Measurements from ENCODE around the gene BANK1.

The BANK1 gene

GRCh38 chr4:101942891-101943290 is 152.4 kb downstream of the BANK1 start:
- H3K9me3 ChIP-seq (ENCODE audit: insufficient read depth, low read depth, low read length) = no peaks in the 10 kb centered on the region
- no peak overlapping the region for H3K27ac ChIP-seq (ENCODE audit: low read depth, low read length)
- no peak overlapping the region for H3K9ac ChIP-seq (ENCODE audit: low read depth, low read length)
- H3K4me3 ChIP-seq (ENCODE audit: low read length) = no peak overlapping the region
- H3K4me1 ChIP-seq (ENCODE audit: insufficient read depth, low read length) = peaks cover 19% of the 10 kb centered on the region
- H3K27me3 ChIP-seq (ENCODE audit: insufficient read depth, low read length) = no peaks in the 10 kb centered on the region
- H3K36me3 ChIP-seq (ENCODE audit: insufficient read depth, low read length) = no peaks in the 10 kb centered on the region

DNA sequence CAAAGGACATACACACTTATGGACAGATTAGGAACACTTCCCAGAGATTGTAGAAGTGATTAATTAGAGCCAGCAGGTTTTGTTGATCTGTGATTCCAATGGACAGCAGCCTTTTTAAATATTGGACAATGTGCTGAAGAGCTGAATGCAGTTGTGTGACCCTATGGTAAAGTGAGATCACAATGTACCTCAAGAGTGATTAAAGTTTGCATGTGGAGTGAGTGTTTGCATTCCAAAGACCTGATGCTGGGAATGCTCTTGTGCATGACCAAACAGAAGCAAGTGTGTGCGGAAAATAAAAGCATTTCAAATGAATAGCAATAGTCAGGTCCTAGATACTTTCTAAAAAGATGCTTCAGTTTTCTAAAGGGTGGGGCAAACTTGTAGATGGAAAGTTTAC is 154.1 kb downstream of the BANK1 start:
- Histone ChIP-seq H3K4me3 (ENCODE audit: low read length) (no peak overlapping the region), H3K4me1 (ENCODE audit: insufficient read depth, low read length) (peaks cover 25% of the 10 kb centered on the region), H3K27ac (ENCODE audit: low read depth, low read length) (peak overlapping the region; percentile 32; the same call in 1 of the 2 replicates), H3K9ac (ENCODE audit: low read depth, low read length) (no peak overlapping the region), H3K9me3 (ENCODE audit: insufficient read depth, low read depth, low read length) (no peaks in the 10 kb centered on the region), H3K27me3 (ENCODE audit: insufficient read depth, low read length) (no peaks in the 10 kb centered on the region), H3K36me3 (ENCODE audit: insufficient read depth, low read length) (no peaks in the 10 kb centered on the region)
- 58% methylated on average over 1 of the region's 1 CpG for whole genome bisulfite sequencing

GRCh38 chr4:101948055-101948454 is 157.5 kb downstream of the BANK1 start:
- H3K9me3 ChIP-seq (ENCODE audit: insufficient read depth, low read depth, low read length) = no peaks in the 10 kb centered on the region
- H3K27ac ChIP-seq (ENCODE audit: low read depth, low read length) = no peak overlapping the region
- no peaks in the 10 kb centered on the region for H3K27me3 ChIP-seq (ENCODE audit: insufficient read depth, low read length)
- H3K4me3 ChIP-seq (ENCODE audit: low read length) = no peak overlapping the region
- H3K4me1 ChIP-seq (ENCODE audit: insufficient read depth, low read length) = peaks cover 45% of the 10 kb centered on the region
- H3K36me3 ChIP-seq (ENCODE audit: insufficient read depth, low read length) = no peaks in the 10 kb centered on the region
- H3K9ac ChIP-seq (ENCODE audit: low read depth, low read length) = no peak overlapping the region

DNA sequence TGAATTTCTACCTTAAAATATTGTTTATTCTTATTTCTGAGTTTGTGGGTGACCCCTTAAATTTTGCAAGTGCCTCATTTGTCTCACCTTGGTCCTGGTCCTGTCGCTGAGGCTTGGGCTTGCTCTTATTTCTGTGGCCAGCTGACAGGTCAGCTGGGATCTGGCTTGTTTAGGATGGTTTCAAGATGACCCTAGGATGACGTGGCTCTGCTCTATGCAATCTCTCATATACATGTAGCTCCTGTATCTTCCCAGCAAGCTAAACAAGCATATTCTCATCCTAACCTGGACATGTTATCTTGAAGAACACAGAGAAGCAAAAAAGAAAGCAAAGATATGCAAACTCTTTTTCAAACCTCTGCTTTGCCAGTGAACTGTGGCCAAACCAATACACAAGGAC is 158.4 kb downstream of the BANK1 start:
- Histone ChIP-seq H3K9me3 (ENCODE audit: insufficient read depth, low read depth, low read length) (no peaks in the 10 kb centered on the region), H3K4me3 (ENCODE audit: low read length) (no peak overlapping the region), H3K27ac (ENCODE audit: low read depth, low read length) (no peak overlapping the region), H3K27me3 (ENCODE audit: insufficient read depth, low read length) (no peaks in the 10 kb centered on the region), H3K4me1 (ENCODE audit: insufficient read depth, low read length) (peaks cover 53% of the 10 kb centered on the region), H3K9ac (ENCODE audit: low read depth, low read length) (no peak overlapping the region), H3K36me3 (ENCODE audit: insufficient read depth, low read length) (no peaks in the 10 kb centered on the region)
- 91% methylated on average over 2 of the region's 2 CpGs for WGBS

GRCh38 chr4:101950258-101950979 is 159.9 kb downstream of the BANK1 start:
- Histone ChIP-seq H3K4me1 (ENCODE audit: insufficient read depth, low read length) (peaks cover 51% of the 10 kb centered on the region), H3K9me3 (ENCODE audit: insufficient read depth, low read depth, low read length) (no peaks in the 10 kb centered on the region), H3K4me3 (ENCODE audit: low read length) (no peak overlapping the region), H3K27ac (ENCODE audit: low read depth, low read length) (peak overlapping the region; percentile 78), H3K9ac (ENCODE audit: low read depth, low read length) (no peak overlapping the region; the same call in 1 of the 2 replicates), H3K27me3 (ENCODE audit: insufficient read depth, low read length) (no peaks in the 10 kb centered on the region), H3K36me3 (ENCODE audit: insufficient read depth, low read length) (no peaks in the 10 kb centered on the region)
- WGBS = 100% methylated on average over 1 of the region's 3 CpGs

DNA sequence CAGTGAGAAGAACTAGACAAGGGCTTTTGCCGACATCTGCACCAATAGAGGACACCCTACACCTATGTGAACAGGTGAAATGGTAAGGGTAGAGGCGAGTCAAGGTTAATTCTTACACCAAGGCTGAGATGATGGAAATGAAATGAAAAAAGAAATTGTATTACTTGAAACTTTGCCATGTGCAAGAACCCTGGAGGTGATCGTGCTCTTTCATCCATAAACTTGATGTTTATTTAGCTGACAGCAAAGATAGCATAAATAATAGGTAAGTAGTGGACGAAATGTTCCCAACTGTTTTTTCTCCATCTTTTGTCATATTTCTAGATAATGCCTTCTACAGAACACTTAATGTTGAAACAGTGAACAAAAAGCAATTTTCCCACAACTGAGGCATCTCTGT is 162.5 kb downstream of the BANK1 start:
- no peak overlapping the region for H3K4me3 ChIP-seq (ENCODE audit: low read length)
- no peaks in the 10 kb centered on the region for H3K9me3 ChIP-seq (ENCODE audit: insufficient read depth, low read depth, low read length)
- 96% methylated on average over 3 of the region's 4 CpGs for WGBS
- peak overlapping the region; percentile 53; the same call in 1 of the 2 replicates for H3K9ac ChIP-seq (ENCODE audit: low read depth, low read length)
- H3K27ac ChIP-seq (ENCODE audit: low read depth, low read length) = no peak overlapping the region
- no peaks in the 10 kb centered on the region for H3K27me3 ChIP-seq (ENCODE audit: insufficient read depth, low read length)
- no peaks in the 10 kb centered on the region for H3K36me3 ChIP-seq (ENCODE audit: insufficient read depth, low read length)
- H3K4me1 ChIP-seq (ENCODE audit: insufficient read depth, low read length) = peaks cover 48% of the 10 kb centered on the region

DNA sequence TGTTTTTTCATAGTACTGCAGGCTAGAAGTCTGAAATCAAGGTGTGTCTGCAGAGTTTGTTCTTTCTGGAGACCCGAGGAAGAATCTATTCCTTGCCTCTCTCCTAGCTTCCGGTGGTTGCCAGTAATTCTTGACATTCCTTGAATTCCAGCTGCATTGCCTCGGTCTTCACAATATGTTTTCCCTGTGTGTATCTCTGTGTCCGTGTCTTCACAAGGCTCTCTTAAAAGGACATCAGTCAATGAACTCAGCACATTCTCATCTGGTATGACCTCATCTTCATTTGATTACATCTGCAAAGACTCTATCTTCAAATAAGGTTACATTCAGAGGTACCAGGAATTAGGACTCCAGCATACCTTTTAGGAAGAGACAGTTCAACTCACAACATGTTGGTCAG is 163.4 kb downstream of the BANK1 start:
- H3K27ac ChIP-seq (ENCODE audit: low read depth, low read length) = peak overlapping the region; percentile 81
- peak overlapping the region; percentile 53; the same call in 1 of the 2 replicates for H3K9ac ChIP-seq (ENCODE audit: low read depth, low read length)
- peaks cover 48% of the 10 kb centered on the region for H3K4me1 ChIP-seq (ENCODE audit: insufficient read depth, low read length)
- H3K27me3 ChIP-seq (ENCODE audit: insufficient read depth, low read length) = no peaks in the 10 kb centered on the region
- H3K36me3 ChIP-seq (ENCODE audit: insufficient read depth, low read length) = no peaks in the 10 kb centered on the region
- WGBS = 21% methylated on average over 4 of the region's 4 CpGs
- no peaks in the 10 kb centered on the region for H3K9me3 ChIP-seq (ENCODE audit: insufficient read depth, low read depth, low read length)
- H3K4me3 ChIP-seq (ENCODE audit: low read length) = no peak overlapping the region

- Histone ChIP-seq H3K27me3 (ENCODE audit: insufficient read depth, low read length) (no peaks in the 10 kb centered on the region), H3K4me1 (ENCODE audit: insufficient read depth, low read length) (peaks cover 43% of the 10 kb centered on the region), H3K4me3 (ENCODE audit: low read length) (no peak overlapping the region), H3K9ac (ENCODE audit: low read depth, low read length) (peak overlapping the region; percentile 46; the same call in 1 of the 2 replicates), H3K9me3 (ENCODE audit: insufficient read depth, low read depth, low read length) (no peaks in the 10 kb centered on the region), H3K27ac (ENCODE audit: low read depth, low read length) (peak overlapping the region; percentile 81), H3K36me3 (ENCODE audit: insufficient read depth, low read length) (no peaks in the 10 kb centered on the region)
- 64% methylated on average over 1 of the region's 1 CpG for WGBS
Measured at GRCh38 chr4:101954351-101954750, 163.8 kb downstream of the BANK1 start.

DNA sequence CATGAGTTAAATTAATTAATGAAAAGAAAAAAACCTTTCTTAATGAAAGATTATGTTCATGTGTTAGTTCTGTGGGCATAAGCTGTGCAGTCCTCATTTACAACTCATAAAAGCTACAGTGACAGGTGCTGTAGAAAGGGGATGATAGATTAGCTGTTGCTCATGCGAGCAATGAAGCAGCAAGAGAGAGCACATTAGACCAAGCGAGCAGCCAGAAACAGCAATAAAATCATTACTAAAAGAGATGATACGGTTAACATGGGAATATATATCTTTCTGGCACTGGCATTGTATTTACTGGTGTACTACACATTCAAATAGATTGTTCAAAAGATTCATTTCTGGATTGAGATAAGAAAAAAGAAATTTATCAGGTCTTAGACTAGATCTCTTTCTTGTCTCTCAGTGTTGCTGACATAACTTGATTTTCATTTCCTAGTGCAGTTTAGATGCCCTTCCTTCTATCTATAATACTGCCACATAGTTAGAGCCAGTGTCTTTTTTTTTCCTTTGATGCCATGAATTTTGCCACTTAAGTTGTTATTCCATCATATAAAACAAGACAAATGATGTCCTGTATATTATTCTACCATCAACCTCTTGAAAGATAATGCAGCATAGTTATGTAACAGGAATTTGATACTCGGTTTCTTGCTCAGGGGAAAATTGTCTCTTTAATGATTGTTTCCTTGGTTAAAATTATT is 164.6 kb downstream of the BANK1 start:
- Histone ChIP-seq H3K36me3 (ENCODE audit: insufficient read depth, low read length) (no peaks in the 10 kb centered on the region), H3K27me3 (ENCODE audit: insufficient read depth, low read length) (no peaks in the 10 kb centered on the region), H3K27ac (ENCODE audit: low read depth, low read length) (no peak overlapping the region; the same call in 1 of the 2 replicates), H3K4me3 (ENCODE audit: low read length) (no peak overlapping the region), H3K9me3 (ENCODE audit: insufficient read depth, low read depth, low read length) (no peaks in the 10 kb centered on the region), H3K9ac (ENCODE audit: low read depth, low read length) (no peak overlapping the region), H3K4me1 (ENCODE audit: insufficient read depth, low read length) (peaks cover 36% of the 10 kb centered on the region)
- WGBS = 94% methylated on average over 3 of the region's 4 CpGs

DNA sequence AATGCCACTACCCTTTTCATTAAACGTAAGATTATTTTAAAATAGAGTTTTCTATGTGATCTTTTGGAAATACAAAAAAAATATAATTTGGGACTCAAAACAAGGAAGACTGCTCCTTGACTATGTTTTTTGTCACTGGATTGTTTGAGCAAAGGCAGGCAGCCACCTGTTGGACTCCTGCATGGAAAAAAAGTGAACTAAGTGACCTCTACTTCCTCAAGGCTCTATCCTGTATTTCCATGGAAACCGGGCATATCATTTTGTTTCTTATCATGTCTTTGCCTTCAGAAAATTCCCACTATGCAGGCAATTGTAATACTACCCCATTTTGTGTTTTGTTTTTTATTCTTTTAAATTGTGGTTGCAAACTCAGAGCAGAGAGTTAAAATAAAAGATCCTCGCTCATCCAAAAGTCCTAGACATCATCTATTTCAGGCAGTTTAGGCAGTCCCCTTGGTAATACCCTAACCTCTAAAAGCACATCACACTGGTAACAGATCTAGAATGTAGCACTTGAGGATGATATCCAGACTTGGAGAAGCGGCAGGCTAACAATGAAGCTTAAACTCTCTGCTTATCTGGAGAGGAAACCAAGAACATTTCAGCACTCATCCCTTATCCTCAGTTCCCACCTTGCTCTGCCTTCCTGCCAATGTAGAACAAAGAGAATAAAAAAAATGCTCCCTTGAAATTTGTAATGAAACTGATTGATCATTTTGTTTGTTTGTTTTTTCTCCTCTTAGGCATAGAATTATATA is 165.7 kb downstream of the BANK1 start:
- 89% methylated on average over 3 of the region's 4 CpGs for WGBS
- Histone ChIP-seq H3K36me3 (ENCODE audit: insufficient read depth, low read length) (no peaks in the 10 kb centered on the region), H3K4me1 (ENCODE audit: insufficient read depth, low read length) (peaks cover 28% of the 10 kb centered on the region), H3K27ac (ENCODE audit: low read depth, low read length) (no peak overlapping the region), H3K27me3 (ENCODE audit: insufficient read depth, low read length) (no peaks in the 10 kb centered on the region), H3K9ac (ENCODE audit: low read depth, low read length) (no peak overlapping the region), H3K9me3 (ENCODE audit: insufficient read depth, low read depth, low read length) (no peaks in the 10 kb centered on the region), H3K4me3 (ENCODE audit: low read length) (no peak overlapping the region)

DNA sequence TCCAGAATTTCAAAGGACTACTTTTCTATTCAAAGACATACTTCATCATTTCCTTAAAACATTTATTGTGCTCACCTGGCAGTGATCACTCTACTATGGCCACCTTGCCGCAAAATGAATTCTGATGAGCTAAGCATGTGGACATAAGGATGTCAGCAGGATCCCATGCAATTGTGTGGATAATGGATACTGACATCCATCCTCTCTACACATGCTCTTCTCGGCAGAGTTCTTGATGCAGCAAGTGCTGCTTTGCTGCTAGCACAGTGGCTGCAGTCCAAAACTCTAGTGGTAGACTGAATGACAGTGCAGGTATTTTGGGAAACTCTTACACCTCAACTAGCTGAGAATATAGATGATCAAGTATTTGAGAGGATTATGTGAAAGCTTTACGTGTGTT is 168.0 kb downstream of the BANK1 start:
- H3K27me3 ChIP-seq (ENCODE audit: insufficient read depth, low read length) = no peaks in the 10 kb centered on the region
- no peak overlapping the region for H3K9ac ChIP-seq (ENCODE audit: low read depth, low read length)
- H3K4me3 ChIP-seq (ENCODE audit: low read length) = no peak overlapping the region
- no peaks in the 10 kb centered on the region for H3K36me3 ChIP-seq (ENCODE audit: insufficient read depth, low read length)
- no peaks in the 10 kb centered on the region for H3K9me3 ChIP-seq (ENCODE audit: insufficient read depth, low read depth, low read length)
- peaks cover 16% of the 10 kb centered on the region for H3K4me1 ChIP-seq (ENCODE audit: insufficient read depth, low read length)
- H3K27ac ChIP-seq (ENCODE audit: low read depth, low read length) = no peak overlapping the region
- 90% methylated on average over 3 of the region's 3 CpGs for WGBS
